ENCODE results near the gene APCDD1L. TPM values are rescaled to one million over a fixed set of nuclear protein-coding genes. Genes with fewer than 3 reads are reported as not detected.

APCDD1L gene
- total RNA-seq, 2 experiments from 2014 or later: not detected

DNA sequence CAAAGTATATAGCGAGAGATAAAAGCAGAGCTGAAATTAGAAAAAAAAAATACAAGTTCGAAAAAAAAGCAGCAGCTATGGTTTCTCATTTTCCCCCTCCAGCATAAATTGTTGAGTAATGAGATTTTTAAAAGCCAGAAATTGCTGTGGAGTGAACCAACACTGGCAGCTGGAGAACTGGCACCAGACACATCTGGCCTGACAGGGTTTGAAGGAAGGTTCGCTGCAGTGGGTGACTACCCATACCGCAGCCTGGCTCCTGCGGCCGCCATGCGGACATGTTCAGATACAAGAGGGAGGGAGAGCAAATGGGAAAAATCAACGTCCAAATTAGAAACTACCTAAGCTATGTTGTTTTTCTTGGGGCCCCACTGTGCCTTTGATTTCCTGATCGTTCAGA, 3.3 kb downstream of the APCDD1L start:
- CTCF ChIA-PET: no interaction called here
- ATAC-seq (ENCODE audit: poor library complexity): no peak
- peaks cover 2% of the 10 kb centered on the region for H3K36me3 Mint-ChIP-seq (ENCODE audit: low read depth)

DNA sequence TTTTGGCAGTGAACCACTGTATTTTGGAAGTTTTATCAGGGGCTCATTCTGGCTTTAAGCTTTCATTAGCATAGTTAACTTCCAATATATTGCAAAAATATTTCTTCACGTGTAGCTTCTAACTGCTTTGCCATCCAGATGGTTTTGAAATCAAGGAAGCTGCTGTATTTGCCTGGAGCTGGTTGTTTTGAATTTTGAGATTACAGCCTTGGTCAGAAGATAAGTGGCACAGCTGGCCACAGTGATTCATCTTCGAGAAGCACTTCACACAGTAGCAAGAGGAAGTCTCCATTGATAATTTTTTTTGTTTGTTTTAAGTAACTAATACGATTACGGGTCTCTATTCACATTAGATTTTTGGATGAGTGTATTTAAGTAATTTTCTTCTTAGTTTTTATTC, 3.8 kb downstream of the APCDD1L start:
- Histone ChIP-seq H3K4me1 (ENCODE audit: insufficient read depth, low read length) (no peaks in the 10 kb centered on the region), H3K9me3 (ENCODE audit: control insufficient read depth in 1 of 2, insufficient read depth in 1 of 2, low read length in 2 of 2) (peaks cover 3 to 20% of the 10 kb centered on the region in 2 experiments), H3K36me3 (ENCODE audit: insufficient read depth, low read length) (no peaks in the 10 kb centered on the region), H3K27ac (ENCODE audit: low read depth in 1 of 2, low read length in 2 of 2) (no peak overlapping the region), H3K4me3 (ENCODE audit: low read length) (no peak overlapping the region), H3K27me3 (ENCODE audit: control insufficient read depth in 1 of 2, insufficient read depth in 2 of 2, low read length in 2 of 2) (peaks cover 25 to 44% of the 10 kb centered on the region in 2 experiments)
- ATAC-seq (ENCODE audit: poor library complexity) (no peak), DNase-seq (no peak)
- intact Hi-C loops (cut with DNase I, micrococcal nuclease): no loop called here
- CTCF ChIA-PET: no interaction called here
- peaks cover 4% of the 10 kb centered on the region for H3K9me3 Mint-ChIP-seq
- H3K4me3 Mint-ChIP-seq: no peak overlapping the region
- peaks cover 44% of the 10 kb centered on the region for H3K27me3 Mint-ChIP-seq
- H3K4me1 Mint-ChIP-seq (ENCODE audit: low read depth): no peaks in the 10 kb centered on the region
- POLR2A ChIA-PET: no interaction called here
- H3K27ac Mint-ChIP-seq: no peak overlapping the region
- peaks cover 4% of the 10 kb centered on the region for H3K36me3 Mint-ChIP-seq (ENCODE audit: low read depth)
- TF ChIP-seq, protein P1, sequence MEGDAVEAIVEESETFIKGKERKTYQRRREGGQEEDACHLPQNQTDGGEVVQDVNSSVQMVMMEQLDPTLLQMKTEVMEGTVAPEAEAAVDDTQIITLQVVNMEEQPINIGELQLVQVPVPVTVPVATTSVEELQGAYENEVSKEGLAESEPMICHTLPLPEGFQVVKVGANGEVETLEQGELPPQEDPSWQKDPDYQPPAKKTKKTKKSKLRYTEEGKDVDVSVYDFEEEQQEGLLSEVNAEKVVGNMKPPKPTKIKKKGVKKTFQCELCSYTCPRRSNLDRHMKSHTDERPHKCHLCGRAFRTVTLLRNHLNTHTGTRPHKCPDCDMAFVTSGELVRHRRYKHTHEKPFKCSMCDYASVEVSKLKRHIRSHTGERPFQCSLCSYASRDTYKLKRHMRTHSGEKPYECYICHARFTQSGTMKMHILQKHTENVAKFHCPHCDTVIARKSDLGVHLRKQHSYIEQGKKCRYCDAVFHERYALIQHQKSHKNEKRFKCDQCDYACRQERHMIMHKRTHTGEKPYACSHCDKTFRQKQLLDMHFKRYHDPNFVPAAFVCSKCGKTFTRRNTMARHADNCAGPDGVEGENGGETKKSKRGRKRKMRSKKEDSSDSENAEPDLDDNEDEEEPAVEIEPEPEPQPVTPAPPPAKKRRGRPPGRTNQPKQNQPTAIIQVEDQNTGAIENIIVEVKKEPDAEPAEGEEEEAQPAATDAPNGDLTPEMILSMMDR (IDR thresholded peaks at IDR 0.05): no peak

More for the DNA sequence above, 3.3 kb downstream of the APCDD1L start:
- peaks cover 25 to 44% of the 10 kb centered on the region in 2 experiments for H3K27me3 ChIP-seq (ENCODE audit: control insufficient read depth in 1 of 2, insufficient read depth in 2 of 2, low read length in 2 of 2)
- peaks cover 0 to 15% of the 10 kb centered on the region in 2 experiments for H3K9me3 ChIP-seq (ENCODE audit: control insufficient read depth in 1 of 2, insufficient read depth in 1 of 2, low read length in 2 of 2)
- H3K4me3 ChIP-seq (ENCODE audit: low read length): no peak overlapping the region
- Mint-ChIP-seq H3K27ac (no peak overlapping the region), H3K27me3 (peaks cover 45% of the 10 kb centered on the region), H3K4me1 (ENCODE audit: low read depth) (no peaks in the 10 kb centered on the region), H3K4me3 (no peak overlapping the region), H3K9me3 (peaks cover 3% of the 10 kb centered on the region)
- DNase-seq: no peak
- no peaks in the 10 kb centered on the region for H3K36me3 ChIP-seq (ENCODE audit: insufficient read depth, low read length)
- TF ChIP-seq, protein P1 (IDR thresholded peaks at IDR 0.05): no peak
- no peak overlapping the region for H3K27ac ChIP-seq (ENCODE audit: low read depth in 1 of 2, low read length in 2 of 2)
- POLR2A ChIA-PET: no interaction called here
- H3K4me1 ChIP-seq (ENCODE audit: insufficient read depth, low read length): no peaks in the 10 kb centered on the region
- intact Hi-C loops (cut with DNase I, micrococcal nuclease): no loop called here

DNA sequence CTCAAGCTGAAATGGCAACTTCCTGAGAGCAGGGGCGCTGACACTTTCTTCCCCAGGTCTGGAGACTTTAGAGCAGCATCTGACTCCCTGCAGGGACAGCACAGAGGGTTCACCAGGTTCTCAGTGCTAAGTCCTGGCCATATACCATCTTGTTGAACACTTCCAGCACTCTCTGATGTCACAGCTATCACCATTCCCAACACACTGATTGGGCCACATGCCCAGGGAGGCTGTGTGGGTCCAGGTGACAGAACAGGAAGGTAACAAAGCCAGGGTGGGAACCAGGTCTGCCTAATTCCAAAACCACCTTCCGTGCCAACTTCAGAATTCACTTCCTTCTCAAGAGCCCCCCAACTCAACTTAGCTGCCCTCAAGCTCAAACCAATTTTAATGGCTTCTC, 4.3 kb downstream of the APCDD1L start:
- no peak for ATAC-seq (ENCODE audit: poor library complexity)
- intact Hi-C loops (cut with DNase I, micrococcal nuclease): no loop called here
- ChIA-PET CTCF (no interaction called here), POLR2A (no interaction called here)
- Histone ChIP-seq H3K9me3 (ENCODE audit: control insufficient read depth in 1 of 2, insufficient read depth in 1 of 2, low read length in 2 of 2) (peaks cover 7 to 21% of the 10 kb centered on the region in 2 experiments), H3K4me1 (ENCODE audit: insufficient read depth, low read length) (no peaks in the 10 kb centered on the region), H3K27me3 (ENCODE audit: control insufficient read depth in 1 of 2, insufficient read depth in 2 of 2, low read length in 2 of 2) (peaks cover 25 to 43% of the 10 kb centered on the region in 2 experiments), H3K27ac (ENCODE audit: low read depth in 1 of 2, low read length in 2 of 2) (no peak overlapping the region), H3K4me3 (ENCODE audit: low read length) (no peak overlapping the region), H3K36me3 (ENCODE audit: insufficient read depth, low read length) (no peaks in the 10 kb centered on the region)
- Mint-ChIP-seq H3K36me3 (ENCODE audit: low read depth) (peaks cover 7% of the 10 kb centered on the region), H3K27ac (no peak overlapping the region), H3K27me3 (peaks cover 44% of the 10 kb centered on the region), H3K9me3 (peaks cover 6% of the 10 kb centered on the region), H3K4me3 (no peak overlapping the region), H3K4me1 (ENCODE audit: low read depth) (no peaks in the 10 kb centered on the region)
- TF ChIP-seq, protein P1 (IDR thresholded peaks at IDR 0.05): no peak
- no peak for DNase-seq

Measured in CD4-positive, alpha-beta T cell (primary cell).